Astrocyte of the cerebellum (primary cell): ENCODE data around the gene MSMO1.

Experiments used
- DNase-seq: peaks from one replicate; pipeline ENCODE4 v3.0.0-alpha.2; 2011; ENCODE audit warnings: low read depth
- H3K4me3 ChIP-seq: 2 replicates; pipeline ENCODE4 v1.5.1; 2011; ENCODE audit warnings: mild to moderate bottlenecking, low read depth, low read length, moderate library complexity
- CTCF ChIP-seq: IDR thresholded peaks from 2 replicates; pipeline ENCODE4 v1.5.1; 2012; ENCODE audit warnings: low read length, low read depth, moderate library complexity, mild to moderate bottlenecking; ENCODE audit errors: missing control alignments
- in situ Hi-C: cut with HindIII; loops from 2 replicates; pipeline ENCODE4 v1.10.0; 2017; ENCODE audit warnings: low sequenced_read_pairs

The MSMO1 gene

DNA sequence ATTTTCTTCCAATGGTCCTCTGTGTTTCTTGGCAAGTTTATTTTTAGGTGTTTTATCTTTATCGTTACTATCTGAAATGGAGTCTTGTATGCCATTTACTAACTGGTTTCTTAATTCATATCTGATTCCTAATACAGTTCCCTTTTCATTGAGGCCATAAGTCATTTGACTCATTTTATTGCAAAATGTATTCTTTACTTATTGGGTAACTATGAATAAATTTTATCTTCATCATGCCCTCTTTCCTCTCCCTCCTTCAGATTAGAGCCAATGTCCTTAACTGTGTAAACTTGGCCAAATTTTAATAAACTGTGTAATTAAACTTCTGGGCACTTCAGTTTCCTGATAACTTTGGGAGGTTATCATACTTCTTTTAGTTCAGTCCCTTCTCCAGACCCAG is 19.3 kb upstream of the MSMO1 start:
- no peak for DNase-seq
- in situ Hi-C loops = no loop called here
- no peak for TF ChIP-seq CTCF
- no peak overlapping the region for H3K4me3 ChIP-seq

DNA sequence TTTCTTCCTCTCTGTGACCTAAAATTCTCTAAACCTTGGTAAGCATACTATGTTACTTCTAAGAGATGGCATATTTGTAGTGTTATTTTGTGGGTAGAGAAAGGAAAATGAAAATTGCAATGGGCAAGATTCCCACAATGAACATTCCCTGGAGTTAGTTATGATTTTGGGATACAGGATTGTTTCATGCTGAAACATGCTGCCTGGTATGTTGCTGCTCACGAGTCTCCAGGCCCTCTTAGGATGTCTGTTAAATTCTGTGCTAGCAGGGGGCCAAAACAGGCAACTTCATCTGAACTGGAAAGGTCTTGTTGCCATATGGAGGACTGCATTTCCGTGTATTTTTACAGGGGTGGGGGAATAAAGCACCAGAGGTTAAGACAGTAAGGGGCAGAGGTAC is 18.9 kb upstream of the MSMO1 start:
- H3K4me3 ChIP-seq = no peak overlapping the region
- no peak for TF ChIP-seq CTCF
- in situ Hi-C loops = no loop called here
- DNase-seq = no peak

GRCh38 chr4:165309456-165309855 is 18.0 kb upstream of the MSMO1 start:
- in situ Hi-C loops = no loop called here
- DNase-seq = no peak
- TF ChIP-seq CTCF = no peak
- no peak overlapping the region for H3K4me3 ChIP-seq

GRCh38 chr4:165312506-165312905 is 15.0 kb upstream of the MSMO1 start:
- no peak overlapping the region for H3K4me3 ChIP-seq
- TF ChIP-seq CTCF = no peak
- in situ Hi-C loops = no loop called here
- no peak for DNase-seq

DNA sequence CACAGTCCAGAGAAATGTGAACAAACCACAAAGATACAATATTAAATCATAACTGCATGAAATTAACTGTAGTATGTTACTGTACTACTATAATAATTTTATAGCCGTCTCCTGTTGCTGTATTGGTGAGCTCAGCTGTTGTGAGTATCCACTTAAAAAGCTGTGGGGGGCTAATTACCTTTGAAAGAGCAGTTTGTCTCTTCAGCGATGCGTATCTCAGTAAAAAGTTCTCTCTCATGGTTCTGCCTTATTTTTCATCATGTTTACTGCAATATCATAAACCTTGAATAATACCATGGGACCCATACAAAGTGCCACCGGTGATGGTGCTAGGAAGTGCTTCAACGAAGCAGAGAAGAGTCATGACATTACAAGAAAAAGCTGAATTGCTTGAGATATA is 8.4 kb upstream of the MSMO1 start:
- no peak for TF ChIP-seq CTCF
- H3K4me3 ChIP-seq = no peak overlapping the region
- in situ Hi-C loops = no loop called here
- DNase-seq = no peak

DNA sequence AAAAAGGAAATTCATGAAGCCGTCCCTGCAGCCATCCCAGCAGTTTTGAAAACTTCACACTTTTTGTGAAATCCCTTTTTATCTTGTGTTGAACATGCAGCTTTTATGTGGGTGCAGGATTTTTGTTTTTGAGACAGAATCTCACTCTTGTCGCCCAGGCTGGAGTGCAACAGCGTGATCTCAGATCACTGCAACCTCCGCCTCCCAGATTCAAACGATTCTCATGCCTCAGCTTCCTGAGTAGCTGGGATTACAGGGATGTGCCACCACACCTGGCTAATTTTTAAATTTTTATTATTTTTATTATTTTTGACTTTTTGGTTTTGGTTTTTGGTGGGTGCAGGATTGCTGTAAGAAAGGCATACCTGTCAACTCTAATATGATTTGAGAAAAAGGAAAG is 8.0 kb upstream of the MSMO1 start:
- DNase-seq = no peak
- in situ Hi-C loops = no loop called here
- no peak for TF ChIP-seq CTCF

More for the DNA sequence above, 8.0 kb upstream of the MSMO1 start:
- H3K4me3 ChIP-seq = no peak overlapping the region
